HG03354 (cell line): ENCODE data around the gene RALGPS1.

Source experiments
- ATAC-seq: cut with Tn5 transposase; IDR thresholded peaks from one replicate; pipeline ENCODE4 v1.9.1; 2021; ENCODE audit warnings: mild to moderate bottlenecking; ENCODE audit not compliant: unreplicated experiment, poor library complexity, severe bottlenecking

The RALGPS1 gene

DNA sequence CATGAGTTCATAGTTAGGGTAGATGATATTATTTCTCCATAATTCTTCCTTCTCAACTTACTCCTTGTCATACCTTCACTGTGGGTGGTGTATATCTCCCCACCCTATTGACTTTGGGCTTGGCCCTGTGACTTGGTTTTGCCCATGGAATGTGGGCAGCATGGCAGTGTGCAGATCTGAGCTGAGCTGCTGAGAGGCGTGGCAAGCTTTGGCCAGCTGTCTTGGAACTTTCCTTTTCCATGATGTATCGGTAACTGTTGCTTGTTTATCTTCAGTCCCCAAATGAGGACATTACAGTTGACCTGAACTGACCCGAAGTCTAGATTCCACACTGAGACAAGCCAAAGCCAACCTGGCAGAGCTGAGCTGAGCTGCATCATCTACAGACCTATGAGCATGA, 70.4 kb downstream of the RALGPS1 start:
- ATAC-seq, result no peak

DNA sequence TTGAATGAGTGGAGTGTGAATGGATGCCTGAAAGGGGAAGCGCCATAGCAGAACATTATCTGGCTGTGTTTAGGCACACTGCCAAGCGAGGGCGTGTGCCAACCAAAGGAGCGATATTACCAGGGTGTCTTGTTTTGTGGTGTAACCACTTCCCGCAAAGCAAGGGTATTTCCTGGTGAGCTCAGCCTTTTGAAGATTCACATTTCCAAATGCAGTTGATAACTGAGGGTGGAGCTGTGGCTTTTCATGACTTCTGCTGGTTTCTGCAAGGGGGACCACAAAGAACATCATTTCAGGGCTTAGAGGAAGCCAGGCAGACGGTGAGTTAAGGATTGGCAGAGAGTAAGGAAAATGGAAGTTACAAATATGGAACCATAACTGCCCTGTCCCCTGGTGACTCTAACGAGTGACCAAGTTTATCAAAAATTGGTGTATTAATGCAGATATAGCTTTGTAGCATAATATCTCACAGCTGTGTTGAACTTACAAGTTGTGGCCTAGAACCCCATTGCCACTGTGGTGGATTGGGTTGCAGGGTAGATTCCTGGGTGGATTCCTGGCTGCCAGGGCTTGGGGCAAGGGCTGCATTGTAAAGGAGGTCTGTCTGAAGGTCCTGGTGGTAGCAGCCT, 71.4 kb downstream of the RALGPS1 start:
- peak; percentile 67 for ATAC-seq

DNA sequence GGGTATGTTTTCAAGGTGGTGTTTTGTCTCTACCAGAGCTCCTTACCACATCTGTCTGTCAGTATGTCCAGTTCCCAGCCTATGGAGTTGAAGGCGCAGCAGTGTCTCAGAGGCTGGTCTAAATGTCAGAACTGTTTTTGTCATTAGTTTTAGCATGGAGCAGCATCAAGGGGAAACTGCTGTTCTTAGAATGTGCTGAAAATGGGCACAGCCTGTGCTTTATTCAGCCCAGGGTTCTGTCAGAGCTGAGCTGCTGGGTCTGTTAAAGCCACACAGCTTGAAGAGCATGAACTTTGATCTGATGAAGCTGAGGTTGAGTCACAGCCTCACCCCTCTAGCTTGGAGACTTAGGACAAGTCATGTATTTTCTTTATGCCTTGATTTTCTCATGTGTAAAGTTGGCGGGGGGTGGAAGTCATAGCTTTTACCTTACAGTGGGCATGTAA, 71.9 kb downstream of the RALGPS1 start:
- ATAC-seq, result peak; percentile 9

DNA sequence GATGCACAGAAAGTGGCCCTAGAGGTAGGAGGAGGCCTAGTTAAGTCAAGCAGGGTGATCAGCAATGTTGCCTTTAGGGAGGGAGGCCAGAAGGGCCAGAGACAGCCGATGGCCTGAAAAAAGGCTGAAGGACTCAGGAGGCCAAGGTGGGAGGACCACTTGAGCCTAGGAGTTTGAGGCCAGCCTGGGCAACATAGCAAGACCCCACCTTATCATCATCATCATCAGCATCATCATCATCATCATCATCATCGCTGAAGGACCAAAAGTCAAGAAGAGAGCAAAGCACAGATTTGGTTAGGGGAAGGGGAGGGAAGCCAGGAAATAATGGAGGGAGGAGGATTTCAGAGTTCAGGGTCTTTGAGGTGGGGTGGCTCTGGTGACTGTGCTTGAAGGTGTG, 74.3 kb downstream of the RALGPS1 start:
- no peak for ATAC-seq

DNA sequence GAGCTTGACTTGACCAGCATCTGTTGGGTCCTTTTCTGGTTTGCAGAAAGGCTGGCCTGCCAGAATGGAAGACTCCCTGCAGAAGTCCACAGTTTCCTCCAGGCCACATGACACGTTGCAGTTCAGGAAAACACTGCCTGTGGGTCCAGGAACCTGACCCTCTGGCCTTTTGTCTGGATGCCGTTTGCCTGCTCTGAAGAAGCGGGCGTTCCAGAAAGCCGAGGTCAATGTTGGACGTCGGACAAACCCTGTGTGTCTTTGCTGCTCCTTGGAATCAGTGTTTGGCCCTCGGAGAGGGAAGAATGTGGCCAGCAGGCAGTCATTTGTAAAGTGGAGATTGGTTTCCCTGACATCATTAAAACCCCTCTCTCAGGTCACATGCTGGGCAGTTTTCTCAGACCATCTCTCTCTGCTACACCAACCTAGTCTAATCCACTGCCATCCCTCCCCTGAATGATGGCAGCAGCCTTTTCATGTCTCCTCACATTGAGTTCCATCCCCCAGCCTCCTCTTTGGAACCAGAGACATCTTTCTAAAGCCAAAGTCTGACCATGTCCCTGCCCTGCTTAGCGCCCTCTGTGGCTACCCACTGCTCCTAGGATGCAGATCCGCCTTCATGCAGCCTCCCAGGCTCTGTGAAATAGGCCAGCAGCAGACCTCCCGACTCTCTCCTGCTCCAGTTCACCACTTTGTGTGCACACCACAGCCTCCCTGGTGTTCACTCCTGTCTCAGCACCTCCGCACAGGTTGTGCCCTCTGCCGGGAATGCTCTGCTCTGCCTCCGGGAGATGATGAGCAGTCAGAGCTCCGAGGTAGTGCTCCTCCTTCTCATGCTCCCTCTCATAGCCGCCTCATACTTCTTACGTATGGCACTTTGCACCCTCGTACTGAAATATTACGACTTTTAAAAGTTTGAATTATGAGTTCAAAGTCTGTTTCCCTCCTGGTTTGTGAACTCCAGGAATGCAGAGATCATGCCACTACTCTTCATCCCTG, 75.6 kb downstream of the RALGPS1 start:
- no peak for ATAC-seq

DNA sequence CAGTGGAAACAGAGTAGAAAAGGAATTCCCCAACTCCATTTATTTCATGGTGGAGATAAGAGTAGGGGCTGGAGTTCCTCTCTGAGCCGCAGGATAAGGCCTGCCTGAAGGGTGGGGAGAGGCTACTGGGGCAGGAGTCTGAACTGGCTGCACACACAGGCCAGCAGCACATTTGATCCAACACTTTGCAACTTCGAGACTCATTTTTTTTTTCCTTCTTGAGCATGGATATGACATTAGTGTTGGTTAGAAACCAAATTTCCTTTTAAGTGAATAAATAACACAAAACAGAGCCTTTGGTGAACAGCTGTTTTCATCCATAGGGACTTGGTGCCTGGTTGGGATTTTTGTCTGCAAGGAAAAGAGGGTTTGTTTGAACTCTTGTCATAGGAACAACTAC, 76.6 kb downstream of the RALGPS1 start:
- no peak for ATAC-seq

DNA sequence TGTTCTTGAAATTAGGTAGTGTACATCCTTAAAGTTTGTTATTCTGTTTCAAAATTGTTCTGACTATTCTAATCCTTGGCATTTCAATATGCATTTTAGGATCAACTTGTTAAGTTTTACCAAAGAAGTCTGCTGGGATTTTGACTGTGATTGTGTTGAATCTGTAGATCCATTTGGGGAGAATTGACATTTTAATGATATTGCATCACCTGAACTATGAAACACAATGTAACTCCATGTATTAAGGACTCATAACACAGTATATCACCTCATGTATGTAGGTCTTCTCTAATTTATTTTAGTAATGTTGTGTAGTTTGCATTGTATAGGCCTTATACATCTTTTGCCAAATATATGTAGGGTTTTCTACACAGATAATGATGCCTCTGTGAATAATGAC, 77.8 kb downstream of the RALGPS1 start:
- ATAC-seq, result no peak

DNA sequence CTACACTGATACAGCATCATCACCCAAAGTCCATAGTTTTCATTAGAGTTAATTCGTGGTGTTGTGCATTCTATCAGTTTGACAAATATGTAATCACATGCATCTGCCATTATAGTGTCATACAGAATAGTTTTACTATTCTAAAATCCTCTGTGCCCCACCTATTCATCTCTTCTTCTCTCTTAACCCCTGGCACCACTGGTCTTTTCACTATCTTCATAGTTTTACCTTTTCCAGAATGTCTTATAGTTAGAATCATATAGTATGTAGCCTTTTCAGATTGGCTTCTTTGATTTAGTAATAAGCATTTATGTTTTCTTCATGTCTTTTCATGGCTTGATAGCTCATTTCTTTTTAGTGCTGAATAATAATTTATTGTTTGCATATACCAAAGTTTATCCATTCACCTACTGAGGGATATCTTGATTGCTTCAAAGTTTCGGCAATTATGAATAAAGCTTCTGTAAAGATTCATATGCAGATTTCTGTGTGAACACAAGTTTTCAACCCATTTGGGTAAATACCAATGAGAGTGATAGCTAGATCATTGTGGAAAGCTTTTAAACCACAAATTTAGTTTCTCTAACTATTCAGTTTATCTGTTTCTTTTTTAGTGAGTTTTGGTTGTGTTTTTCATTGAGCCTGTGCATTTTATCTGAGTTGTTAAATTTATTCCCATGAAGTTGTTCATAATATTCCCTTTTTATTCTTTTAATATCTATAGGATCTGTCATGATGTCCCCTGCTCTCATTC, 84.9 kb downstream of the RALGPS1 start:
- ATAC-seq, result no peak

DNA sequence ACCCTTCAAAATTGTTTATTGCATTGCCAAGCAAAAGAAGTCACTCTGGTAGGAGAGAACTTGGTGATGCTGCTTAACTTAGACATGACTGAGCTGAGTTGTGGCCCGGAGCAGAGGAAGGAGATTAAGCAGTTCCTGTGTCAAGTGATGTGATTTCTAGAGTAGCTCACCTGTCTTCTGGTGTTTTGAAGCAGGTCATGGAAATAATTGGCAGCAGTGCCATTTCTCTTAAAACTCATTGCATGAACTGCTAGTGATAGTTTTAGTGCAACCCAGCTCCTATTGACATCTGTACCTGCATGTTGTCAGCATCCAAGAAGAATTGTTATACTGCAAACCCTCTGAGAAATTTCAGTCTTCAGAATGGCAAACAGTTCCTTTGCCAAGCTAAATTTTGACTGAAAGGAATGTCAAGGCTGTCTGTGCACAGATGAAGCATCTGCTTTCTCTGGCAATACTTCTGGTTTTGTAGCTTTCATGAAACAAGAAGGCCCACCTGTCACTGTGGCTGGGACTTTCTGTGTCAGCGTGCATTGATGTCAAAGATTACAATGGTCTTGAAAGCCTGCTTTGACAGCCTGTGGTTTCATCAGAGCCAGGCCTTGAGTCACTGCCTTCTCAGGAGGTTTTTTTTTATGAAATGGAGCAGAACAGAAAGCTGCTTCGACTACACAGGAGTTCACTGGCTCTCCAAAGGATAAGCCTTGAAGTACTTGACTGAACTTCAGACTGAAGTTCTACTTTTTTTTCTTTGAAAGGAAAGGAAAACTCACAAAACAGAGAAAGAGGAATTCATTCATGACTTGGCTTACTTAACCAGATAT, 90.6 kb downstream of the RALGPS1 start:
- ATAC-seq, result peak; percentile 95

DNA sequence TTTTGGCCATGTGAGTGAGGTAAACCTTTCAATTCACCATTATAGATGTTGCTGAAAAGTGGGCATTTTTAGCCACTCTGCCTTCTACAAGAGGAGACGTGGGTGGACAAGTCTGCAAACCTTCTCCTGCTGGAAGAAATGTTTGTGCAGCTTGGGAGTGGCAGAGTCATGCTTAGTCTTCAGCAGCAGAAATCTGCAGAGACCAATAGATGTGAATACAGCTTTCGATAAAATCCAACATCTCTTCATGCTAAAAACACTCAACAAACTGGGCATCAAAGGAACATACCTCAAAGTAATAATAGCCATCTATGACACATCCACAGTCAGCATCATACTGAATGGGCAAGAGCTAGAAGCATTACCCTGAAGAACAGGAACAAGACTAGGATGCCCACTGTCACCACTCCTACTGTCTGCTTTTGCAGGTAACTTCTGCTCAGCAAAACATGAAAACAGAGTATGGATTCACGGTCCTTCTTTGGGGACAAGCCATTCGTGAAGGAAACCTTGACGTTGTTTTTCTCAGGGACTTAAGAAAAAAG, 91.3 kb downstream of the RALGPS1 start:
- no peak for ATAC-seq

DNA sequence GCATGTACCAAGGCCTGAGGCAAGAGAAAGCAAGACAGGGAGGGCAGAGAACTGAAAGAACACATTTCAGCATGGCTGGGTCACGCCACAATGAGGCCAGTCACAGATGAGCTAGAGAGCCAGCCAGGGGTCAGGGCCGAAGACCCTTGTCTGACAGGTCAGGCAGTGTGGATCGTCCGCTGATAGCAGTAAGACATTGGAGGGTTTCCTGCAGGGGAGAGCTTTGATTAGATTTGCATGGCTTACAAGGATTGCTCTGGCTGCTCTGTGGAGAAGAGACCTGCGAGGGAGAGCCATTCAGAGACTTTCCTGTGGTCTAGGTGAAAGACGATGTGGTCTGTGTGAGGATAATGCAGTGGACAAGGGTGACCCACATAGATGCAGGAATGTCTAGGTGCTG, 93.1 kb downstream of the RALGPS1 start:
- no peak for ATAC-seq

DNA sequence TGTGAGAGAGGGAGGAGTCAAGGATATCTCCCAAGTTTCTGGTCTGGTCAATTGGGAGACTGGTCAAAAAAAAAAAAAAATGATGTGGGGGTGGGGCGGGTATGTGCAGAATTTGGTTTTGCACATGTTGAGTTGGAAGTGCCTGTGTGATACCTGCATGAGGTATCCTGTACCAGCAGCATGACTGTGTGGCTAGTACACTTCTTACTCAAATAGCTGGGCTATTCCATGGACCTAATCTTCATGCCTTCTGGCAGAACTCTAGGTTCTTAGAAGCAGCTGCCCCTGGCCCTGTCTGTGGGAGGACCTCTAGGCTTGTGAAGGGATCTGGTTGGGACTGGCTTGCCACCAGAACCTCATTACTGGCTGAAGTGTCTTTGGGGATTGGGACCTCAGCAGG, 93.5 kb downstream of the RALGPS1 start:
- no peak for ATAC-seq

DNA sequence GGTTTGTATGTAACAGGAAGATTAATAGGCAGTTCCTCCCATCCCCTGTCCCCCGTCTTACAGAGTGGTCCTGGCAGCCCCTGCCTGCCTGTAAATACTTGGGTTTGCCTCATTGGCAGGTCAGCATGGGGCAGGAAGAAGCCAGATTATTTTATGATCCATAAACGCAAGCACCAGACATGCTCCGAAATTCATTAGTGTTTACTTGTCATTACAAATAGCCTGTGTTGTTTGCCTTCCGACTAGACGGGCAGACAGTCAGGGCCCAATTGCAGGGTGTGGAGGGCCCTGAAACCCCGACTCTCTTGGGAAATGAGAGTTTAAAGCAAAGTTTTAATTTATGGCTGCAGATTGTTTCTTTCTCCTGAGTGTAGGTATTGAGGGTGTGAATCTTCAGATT, 97.2 kb downstream of the RALGPS1 start:
- ATAC-seq, result no peak

DNA sequence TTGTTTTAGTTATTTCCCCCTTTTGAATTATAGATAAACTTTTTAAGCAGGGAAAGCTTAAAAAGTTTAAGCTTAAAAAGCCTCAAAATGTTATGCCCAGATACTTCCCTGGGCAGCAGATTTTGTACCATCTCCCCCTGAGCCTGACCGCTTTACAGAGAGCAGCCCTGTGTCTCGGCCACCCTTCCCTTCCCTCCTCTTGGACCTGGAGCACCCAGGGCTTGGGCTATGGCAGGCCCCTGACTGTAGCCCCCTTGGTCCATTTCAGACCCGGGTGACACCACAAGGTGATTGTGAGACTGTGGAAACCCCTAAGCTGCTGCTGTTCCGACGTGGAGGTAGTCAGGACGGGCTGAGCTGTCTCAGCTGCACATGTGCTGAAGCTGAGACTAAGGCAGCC, 97.7 kb downstream of the RALGPS1 start:
- ATAC-seq, result no peak

DNA sequence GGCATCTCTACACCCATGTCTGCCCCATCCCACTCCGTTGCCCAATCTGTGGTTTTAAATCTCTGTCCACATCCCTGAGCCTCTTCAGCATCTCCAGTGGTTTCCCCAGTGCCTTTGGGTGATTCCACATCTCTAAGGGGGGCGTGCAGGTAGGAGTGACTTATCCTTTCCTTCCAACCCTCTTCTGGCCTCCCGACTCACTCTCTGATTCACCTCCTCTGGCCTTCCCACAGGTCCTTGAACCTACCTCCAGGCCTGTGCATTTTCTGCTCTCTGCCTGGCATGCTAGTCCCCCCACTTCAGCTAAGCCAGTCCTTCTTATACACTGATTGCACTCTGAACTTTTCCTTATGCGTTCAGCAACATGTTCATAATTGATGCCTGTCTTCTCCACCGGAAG, 99.0 kb downstream of the RALGPS1 start:
- no peak for ATAC-seq

DNA sequence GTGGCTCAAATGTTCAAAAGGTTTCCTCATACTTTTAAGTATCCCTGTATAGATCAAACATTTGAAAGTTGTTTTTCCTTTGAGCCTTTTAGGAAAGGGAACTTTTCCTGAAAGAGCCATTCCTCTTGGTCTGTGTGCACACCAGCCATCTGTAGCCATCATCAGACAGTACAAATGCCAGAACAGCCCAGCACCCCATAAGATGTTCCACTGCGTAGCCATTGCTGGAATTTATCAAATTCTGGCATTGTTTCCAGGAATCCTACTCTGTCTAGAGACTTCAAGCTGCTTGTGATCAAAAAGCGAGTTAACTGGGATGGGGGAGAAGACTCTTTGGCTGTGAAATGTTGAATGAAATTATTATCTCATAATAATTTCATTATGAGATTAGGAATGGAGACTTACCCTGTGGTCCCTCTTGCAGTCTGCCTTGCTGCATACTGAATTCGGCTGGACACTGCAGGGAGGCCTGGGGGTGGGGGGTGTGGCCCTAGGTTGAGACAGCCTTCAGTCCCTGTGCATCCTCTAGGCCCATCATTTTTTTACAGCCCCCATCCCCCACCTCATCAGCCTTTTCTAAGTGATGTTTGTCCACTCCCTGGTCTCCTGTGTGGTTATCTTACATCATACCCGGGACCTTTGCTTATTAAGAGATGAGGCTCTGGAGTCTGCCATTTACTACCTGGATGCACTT, 99.8 kb downstream of the RALGPS1 start:
- ATAC-seq, result no peak

DNA sequence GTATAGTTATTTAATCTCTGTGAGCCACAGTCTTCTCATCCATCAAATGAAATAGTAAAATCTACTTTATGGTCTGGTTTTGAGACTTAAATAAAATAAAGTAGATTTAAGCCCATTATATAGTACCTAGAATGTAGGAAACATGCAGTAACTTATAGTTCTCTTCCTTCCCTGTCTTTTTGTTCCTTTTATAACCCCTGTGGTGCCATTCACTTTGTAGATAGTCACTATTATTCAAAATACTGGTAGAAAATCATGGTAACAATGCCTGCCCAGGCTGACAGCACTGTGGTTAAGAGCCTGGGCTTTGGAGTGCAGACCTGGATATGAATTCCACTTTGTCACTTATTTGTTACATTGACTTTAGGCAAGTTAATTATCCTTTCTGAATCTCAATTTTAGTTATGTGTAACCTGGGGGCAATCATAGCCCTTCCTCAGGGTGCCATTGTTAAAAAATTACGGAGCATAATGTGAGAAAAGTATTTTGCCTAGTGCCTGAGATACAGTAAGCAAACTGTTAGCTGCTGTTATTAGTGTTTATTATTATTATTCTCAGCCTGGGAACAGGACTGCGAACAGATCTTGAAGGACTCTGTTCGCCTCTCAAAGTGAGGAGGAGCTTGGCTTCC, 100.4 kb downstream of the RALGPS1 start:
- no peak for ATAC-seq

DNA sequence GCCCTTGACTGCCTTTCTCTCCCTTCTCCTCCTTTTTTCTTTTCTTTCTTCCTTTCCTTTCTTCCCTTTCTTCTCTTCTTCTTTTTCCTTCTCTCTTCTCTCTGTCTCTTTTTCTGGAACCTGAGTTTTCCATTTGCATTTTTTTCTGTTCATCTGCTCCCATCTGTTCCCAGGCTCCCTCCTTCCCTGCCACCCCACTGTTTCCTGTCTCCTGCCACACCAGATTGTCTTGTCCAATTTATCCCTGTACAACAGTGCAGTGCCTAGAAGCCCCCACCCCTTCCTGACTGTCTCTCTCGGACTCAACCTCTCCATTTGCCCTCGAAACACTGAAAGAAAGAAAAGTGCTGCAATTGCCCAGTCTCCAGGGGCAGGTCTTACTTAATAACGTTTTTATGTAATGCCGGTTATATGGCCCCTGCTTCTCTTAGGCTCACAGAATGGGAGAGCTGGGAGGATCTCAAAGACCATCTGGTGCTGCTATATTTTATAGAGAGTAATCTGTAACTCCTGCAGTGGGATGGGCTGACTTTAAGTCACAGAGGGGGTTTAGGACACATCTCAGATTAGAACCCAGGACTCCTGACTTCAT, 101.4 kb downstream of the RALGPS1 start:
- no peak for ATAC-seq
